AG08395 (cell line): Measurements from ENCODE around the gene STEEP1.

ENCODE experiments used
- DNase-seq: peaks from one replicate; pipeline ENCODE4 v3.0.0; 2012; ENCODE audit warnings: mixed read lengths, low spot score

STEEP1 gene

GRCh38 chrX:119488749-119489148 lies 76.5 kb downstream of the STEEP1 start:
- peak; percentile 47 for DNase-seq
